ENCODE results near the gene ACSF3.
"Not testable (repeated sequence)": the region's sequence is repeated elsewhere in the genome, so short reads cannot be mapped to it uniquely, and the experiment has no call there.

The ACSF3 gene

GRCh38 chr16:89056592-89056991 is 37.1 kb upstream of the ACSF3 start:
- no peak for DNase-seq

DNA sequence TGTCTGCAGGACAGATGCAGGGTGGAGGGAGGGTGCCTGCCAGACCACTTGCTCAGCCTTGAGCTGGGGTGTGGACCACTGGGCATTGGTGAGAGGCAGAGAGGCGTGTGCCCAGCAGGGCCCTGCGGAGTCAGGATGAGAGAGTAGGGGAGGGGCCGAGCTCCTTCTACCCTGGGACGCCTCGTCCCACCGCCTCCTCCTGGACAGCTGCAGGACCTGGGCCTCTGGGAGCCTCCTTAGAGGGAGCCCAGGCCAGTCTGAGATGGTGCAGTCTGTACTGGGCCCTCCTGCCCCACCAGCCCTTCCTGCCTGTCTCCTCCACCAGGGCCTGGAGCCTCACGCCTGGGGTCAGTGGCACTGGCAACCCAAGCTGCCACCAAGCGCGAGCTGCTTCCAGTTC is 35.9 kb upstream of the ACSF3 start:
- DNase-seq: no peak

DNA sequence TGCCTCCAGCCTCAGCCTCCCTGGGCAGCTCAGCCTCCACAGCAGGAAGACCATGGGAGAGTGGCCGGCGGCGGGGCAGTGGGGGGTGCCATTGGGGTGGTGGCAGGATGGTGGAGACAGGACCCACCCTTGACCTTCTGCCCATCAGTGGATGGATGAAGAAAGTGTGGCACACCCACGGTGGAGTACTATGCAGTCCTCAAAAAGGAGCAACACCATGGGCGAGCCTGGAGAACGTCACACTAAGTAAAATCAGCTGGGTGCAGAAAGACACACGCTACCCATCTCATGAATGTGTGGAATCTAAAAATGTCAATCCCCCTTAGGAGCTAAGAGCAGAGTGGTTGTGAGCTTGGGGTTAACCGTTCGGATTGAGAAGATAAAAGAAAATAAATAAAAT is 34.8 kb upstream of the ACSF3 start:
- no peak for DNase-seq

DNA sequence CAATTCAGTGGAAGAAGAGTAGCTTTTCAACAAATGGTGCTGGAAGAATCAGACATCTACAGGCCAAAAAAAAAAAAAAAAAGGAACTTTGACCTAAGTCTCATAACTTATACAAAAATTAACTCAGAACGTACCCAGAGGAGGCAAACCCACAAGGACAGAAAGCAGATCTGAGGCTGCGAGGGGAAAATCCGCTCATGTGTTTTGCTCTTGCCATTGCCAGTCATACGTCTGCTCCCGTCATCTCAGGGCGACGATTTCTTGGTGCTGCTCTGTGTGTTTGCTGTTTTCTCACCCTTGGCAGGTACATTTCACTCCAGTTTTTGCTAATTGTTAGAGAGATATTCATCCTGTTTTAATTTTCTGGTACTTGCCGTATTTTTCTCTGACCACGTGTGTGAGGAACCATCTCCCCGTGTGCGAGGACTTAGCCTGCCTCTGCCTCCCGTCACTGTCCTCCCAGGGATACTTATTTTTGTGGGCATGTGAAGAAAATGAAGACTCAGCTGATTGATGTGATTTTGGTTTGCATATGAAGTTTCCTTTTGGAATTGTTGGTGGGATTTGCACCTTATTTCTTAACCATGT is 33.4 kb upstream of the ACSF3 start:
- DNase-seq: no peak

GRCh38 chr16:89061086-89061485 is 32.6 kb upstream of the ACSF3 start:
- no peak for DNase-seq

DNA sequence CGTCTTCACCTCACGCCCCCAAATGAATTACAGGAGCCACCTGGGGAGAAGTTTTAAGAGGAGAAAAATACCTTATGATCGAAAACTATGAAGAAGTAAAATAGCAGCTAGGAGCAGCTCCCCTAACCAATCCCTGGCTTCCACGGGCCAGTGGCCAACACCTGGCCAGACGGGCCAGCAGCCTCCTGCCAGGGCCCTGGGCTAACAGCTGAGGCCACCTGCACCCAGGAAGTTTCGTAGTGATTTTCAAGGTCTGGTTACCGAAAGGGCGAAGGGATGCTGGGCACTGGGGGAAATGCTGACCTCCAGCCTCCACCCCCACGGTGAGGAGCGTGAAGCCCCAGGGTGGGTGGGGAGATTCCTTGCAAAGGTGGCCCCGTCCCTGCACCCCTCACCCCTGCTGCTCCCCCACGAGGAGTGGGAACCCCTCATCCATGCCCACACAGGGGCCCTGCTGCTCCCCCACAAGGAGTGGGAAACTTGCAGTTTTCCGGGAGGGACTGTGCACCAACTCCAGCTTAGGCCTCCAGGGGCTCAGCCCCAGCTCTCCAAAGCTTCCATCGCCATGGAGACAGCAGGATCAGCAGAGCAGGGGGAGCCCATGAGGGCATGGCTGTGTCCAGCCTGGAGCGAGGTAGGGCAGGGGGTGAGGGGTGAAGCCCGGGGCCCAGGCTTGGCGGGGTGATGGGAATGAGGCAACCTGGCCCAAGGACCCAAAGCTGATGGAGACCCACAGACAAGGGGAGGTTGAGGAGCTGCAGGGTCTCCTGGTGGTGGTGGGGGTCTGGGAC is 31.9 kb upstream of the ACSF3 start:
- DNase-seq: no peak

- DNase-seq: no peak
Observed at GRCh38 chr16:89062389-89063345, 31.0 kb upstream of the ACSF3 start.

DNA sequence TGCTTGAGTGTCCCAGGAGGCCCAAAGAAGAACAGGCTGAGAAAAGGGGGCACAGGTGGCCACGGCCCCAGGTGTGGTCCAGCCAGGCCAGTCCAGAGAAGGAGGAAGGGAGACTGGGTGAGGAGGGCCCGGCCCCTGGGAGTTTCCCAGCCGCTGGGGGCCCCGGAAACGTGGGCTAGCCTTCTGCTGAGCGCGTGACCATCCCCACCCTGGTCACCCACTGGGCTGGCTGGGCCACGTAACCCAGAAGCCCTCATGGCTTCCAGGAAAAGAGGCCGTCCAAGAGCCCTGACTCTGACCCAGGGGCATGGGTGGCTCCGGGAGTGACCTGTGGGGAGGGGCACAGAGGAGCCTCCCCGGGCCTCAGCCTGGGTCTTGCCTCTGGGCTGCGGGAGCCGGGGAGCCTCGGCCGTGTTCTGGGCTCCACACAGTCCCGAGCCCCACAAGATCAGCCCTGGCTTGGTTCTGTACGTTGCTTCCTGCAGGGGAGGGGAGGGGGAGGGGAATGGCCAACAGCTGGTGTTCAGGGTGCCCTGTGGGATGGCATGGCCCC is 29.8 kb upstream of the ACSF3 start:
- DNase-seq: no peak

- DNase-seq: no peak
Observed at GRCh38 chr16:89064606-89065457, 28.8 kb upstream of the ACSF3 start.

DNA sequence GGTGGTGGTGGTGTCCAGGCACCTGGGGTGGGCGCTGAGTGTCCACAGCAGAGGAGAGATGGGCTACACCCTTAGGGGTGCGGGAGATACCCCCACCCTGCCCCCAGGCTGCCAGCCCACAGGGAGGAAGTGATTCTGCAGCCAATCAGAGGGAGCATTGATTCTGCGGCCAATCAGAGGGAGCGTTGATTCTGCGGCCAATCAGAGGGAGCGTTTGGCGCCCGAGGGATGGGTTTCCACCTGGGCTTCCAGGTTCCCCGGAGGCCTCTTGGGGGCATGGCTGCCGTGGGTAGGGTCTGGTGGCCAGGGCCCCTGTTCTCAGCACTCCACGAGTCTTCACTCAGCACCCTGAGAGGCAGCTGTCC is 28.2 kb upstream of the ACSF3 start:
- no peak for DNase-seq

- DNase-seq: no peak
Observed at GRCh38 chr16:89066721-89067120, 26.9 kb upstream of the ACSF3 start.

DNA sequence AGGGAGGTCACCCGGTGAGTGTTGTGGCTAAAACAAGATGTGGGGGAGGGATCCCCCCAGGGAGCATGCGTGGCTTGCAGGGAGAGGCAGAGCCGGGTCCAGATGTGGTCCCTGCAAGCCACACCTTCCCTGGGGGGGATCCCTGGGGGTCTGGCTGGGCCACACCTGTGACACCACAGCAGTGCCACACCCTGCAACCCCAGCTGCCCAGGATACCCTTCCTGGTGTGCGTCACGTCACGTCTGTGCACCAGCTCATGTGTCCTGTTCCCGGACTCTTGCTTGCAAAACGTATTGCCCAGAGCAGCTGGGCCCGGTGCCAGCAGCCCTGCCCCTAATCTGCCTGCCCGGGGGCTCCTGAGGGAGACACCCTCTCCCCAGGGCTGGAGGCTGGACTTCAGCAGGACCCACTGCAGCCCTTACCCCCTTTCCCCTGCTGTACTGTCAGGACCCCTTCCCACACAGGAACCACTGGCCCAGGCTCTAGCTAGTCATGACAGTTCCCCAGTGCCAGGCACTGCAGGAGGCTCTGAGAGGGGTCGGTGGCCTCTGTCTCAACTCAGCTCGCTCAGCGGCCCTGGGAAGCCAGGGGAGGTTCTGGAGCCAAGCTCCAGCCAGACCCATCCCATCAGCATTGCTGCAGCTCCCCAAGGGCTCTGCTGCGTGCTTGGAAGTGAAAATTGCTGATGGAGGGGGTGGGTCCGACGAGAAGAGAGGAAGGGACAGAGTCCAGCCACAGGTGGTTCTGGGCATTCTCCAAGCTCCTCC is 25.8 kb upstream of the ACSF3 start:
- DNase-seq: no peak

- DNase-seq: not testable (repeated sequence)
Observed at GRCh38 chr16:89068814-89069616, 24.6 kb upstream of the ACSF3 start.

- DNase-seq: no peak
Observed at GRCh38 chr16:89069920-89070319, 23.7 kb upstream of the ACSF3 start.

- DNase-seq: no peak
Observed at GRCh38 chr16:89070590-89070989, 23.1 kb upstream of the ACSF3 start.

DNA sequence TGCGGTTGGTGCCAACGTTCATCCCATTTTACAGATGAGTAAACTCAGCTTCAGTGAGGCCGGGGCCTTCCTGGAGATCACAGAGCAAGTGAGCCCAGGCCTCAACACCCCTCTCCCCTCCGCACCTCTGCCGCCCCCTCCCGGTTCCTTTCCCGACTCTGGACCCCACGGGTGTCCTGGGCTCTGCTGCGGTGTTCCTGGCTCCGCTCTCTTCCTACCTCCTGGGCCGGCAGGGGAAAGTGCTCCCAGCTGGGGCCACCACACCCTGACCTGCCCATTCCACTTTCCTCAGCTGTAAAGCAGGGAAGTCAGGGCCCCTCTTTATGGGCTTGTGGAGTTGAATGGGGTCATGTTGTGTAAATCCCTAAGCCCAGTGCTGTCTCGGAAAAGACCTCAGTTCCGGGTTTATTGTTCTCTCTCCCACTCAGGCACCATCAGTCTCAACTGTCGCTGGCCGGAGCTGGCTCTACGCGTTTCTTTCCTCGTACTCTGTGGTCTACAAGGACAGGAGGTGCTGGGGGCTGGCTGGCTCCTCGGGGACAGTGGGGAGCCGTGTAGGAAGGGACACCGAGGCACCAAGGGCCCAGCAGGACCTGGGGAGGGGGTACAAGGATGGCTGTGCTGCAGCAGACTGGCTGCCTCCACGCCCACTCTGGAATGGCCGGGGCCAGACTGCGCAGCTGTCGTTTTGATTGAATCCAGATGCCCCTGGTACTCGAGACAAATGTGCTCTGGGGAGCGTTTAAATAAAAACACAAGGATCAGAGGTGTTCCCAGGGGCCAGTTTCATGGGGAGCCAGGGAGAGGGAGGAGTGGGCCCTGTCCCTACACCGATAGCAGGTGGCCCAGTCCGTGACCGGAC is 21.7 kb upstream of the ACSF3 start:
- DNase-seq: no peak

GRCh38 chr16:89072548-89073130 is 21.0 kb upstream of the ACSF3 start:
- no peak for DNase-seq

DNA sequence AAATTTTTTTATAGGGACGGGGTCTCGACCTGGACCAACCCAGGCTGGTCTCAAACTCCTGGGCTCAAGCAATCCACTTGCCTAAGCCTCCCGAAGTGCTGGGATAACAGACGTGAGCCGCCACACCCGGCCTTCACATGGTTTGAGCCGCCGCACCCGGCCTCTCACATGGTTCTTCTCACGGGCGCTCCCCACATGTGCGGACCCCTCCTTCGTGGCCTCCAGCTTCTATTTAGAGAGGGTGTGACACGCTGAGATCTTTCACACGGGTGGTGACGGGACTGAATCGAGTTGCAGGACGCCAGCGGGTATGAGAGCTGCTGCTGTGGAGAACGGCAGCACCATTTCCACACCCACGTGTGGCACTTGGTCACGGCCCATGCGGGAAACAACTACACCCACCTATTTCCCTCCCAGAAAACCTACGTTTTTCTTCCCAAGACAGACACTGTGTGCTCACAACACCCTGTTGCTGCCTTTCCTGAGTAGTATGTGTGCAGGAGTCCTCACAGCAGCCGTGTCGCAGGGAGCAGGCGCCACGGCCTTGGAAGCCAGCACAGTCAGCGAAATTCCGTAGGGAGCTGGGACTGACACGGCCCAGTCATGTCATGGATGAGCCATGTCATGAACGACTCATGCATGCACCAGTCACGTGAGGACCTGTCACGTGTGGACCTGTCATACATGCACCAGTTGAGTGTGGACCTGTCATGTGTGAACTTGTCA is 20.1 kb upstream of the ACSF3 start:
- no peak for DNase-seq
